Breast epithelium (tissue), 4 donors: Measurements from ENCODE around the gene RDH8. TPM values are rescaled to one million over a fixed set of nuclear protein-coding genes. Genes with fewer than 3 reads are reported as not detected.

Experiments used
- DNase-seq, 2 donors: peaks; one replicate each; pipeline ENCODE4 v3.0.0-alpha.2; 2019; ENCODE audit warnings: low spot score in 2 of 2
- H3K27ac ChIP-seq, 2 donors: fragments of 200-600 bp; sonication (generic) in 1 of 2; one replicate each; pipeline ENCODE4 v1.5.1; 2016 to 2019; ENCODE audit warnings: mild to moderate bottlenecking in 1 of 2
- H3K27me3 ChIP-seq, 2 donors: fragments of 200-600 bp; sonication (generic) in 1 of 2; one replicate each; pipeline versions ENCODE4 v1.5.1 to v1.6.0; 2017 to 2019; ENCODE audit warnings: control low read depth in 1 of 2, mild to moderate bottlenecking in 1 of 2
- H3K36me3 ChIP-seq: fragments of 200-600 bp; one replicate; pipeline ENCODE4 v1.5.1; 2019
- H3K4me1 ChIP-seq, 2 donors: fragments of 200-600 bp; sonication (generic); one replicate each; pipeline ENCODE4 v1.5.1; 2016 to 2019; ENCODE audit warnings: control low read depth in 1 of 2
- H3K4me3 ChIP-seq, 3 donors: fragments of 200-600 bp; sonication (generic); 1 replicate in 2 of 3; 2 replicates in 1 of 3; pipeline ENCODE4 v1.5.1; 2016 to 2019; ENCODE audit warnings: mild to moderate bottlenecking in 3 of 3, moderate library complexity in 2 of 3
- H3K9me3 ChIP-seq, 2 donors: fragments of 200-600 bp; sonication (generic) in 1 of 2; one replicate each; pipeline ENCODE4 v1.5.1; 2016 to 2019; ENCODE audit warnings: control low read depth in 1 of 2
- CTCF ChIP-seq, 3 donors: fragments of 450-650 bp; IDR thresholded peaks; one replicate each; pipeline ENCODE4 v1.5.1; 2016 to 2017; ENCODE audit warnings: antibody characterized with exemption in 3 of 3, mild to moderate bottlenecking in 3 of 3, moderate library complexity in 3 of 3
- POLR2A ChIP-seq: fragments of 450-650 bp; IDR thresholded peaks from one replicate; pipeline ENCODE4 v1.6.1; 2016; ENCODE audit warnings: antibody characterized with exemption, mild to moderate bottlenecking, moderate library complexity
- POLR2AphosphoS5 ChIP-seq, 3 donors: sonication (generic); formaldehyde crosslinking; IDR thresholded peaks; one replicate each; pipeline ENCODE4 v1.6.1; 2017; ENCODE audit warnings: antibody characterized with exemption in 3 of 3
- intact Hi-C: fragments of 100-400 bp; cut with DNase I; formaldehyde crosslinking; loops from one replicate; pipeline ENCODE4 v1.15.1; 2023; ENCODE audit warnings: low total_unique reads
- total RNA-seq, 3 donors: library from RNA; depleted of rRNA; stranded (reverse); fragments of >200 nt; gene quantifications; one replicate each; pipeline ENCODE4 v1.1.0, GENCODE V29; 2016

The RDH8 gene
- total RNA-seq, 3 donors from 2014 or later, result not detected

- Histone ChIP-seq H3K27ac (no peak overlapping the region), H3K36me3 (no peaks in the 10 kb centered on the region), H3K27me3 (peaks cover 0 to 9% of the 10 kb centered on the region in 2 donors), H3K4me1 (no peaks in the 10 kb centered on the region), H3K9me3 (no peaks in the 10 kb centered on the region), H3K4me3 (no peak overlapping the region)
- no peak for DNase-seq
- intact Hi-C loops, result no loop called here
- no peak for TF ChIP-seq POLR2AphosphoS5 (IDR thresholded peaks at IDR 0.05)
- TF ChIP-seq CTCF (IDR thresholded peaks at IDR 0.05), result no peak
- no peak for TF ChIP-seq POLR2A
Observed at GRCh38 chr19:9969688-9969975, 43.7 kb upstream of the RDH8 start.

- TF ChIP-seq CTCF (IDR thresholded peaks at IDR 0.05) (no peak), POLR2AphosphoS5 (IDR thresholded peaks at IDR 0.05) (no peak), POLR2A (no peak)
- Histone ChIP-seq H3K4me3 (no peak overlapping the region), H3K27ac (no peak overlapping the region), H3K27me3 (peaks cover 0 to 9% of the 10 kb centered on the region in 2 donors), H3K4me1 (no peaks in the 10 kb centered on the region), H3K9me3 (no peaks in the 10 kb centered on the region), H3K36me3 (no peaks in the 10 kb centered on the region)
- DNase-seq, result no peak
- intact Hi-C loops, result no loop called here
Observed at GRCh38 chr19:9970481-9970880, 42.8 kb upstream of the RDH8 start.

- Histone ChIP-seq H3K27ac (no peak overlapping the region), H3K36me3 (no peaks in the 10 kb centered on the region), H3K4me1 (no peaks in the 10 kb centered on the region), H3K27me3 (peaks cover 0 to 7% of the 10 kb centered on the region in 2 donors), H3K9me3 (no peaks in the 10 kb centered on the region), H3K4me3 (no peak overlapping the region)
- TF ChIP-seq POLR2AphosphoS5 (IDR thresholded peaks at IDR 0.05) (no peak), POLR2A (no peak), CTCF (IDR thresholded peaks at IDR 0.05) (no peak)
- intact Hi-C loops, result no loop called here
- DNase-seq, result no peak
Observed at GRCh38 chr19:9971166-9971897, 42.0 kb upstream of the RDH8 start.

GRCh38 chr19:9972103-9972502, 41.2 kb upstream of the RDH8 start:
- no peak for DNase-seq
- H3K4me1 ChIP-seq, result no peaks in the 10 kb centered on the region
- H3K27me3 ChIP-seq, result no peaks in the 10 kb centered on the region
- no peaks in the 10 kb centered on the region for H3K9me3 ChIP-seq
- H3K36me3 ChIP-seq, result no peaks in the 10 kb centered on the region
- no peak for TF ChIP-seq POLR2AphosphoS5 (IDR thresholded peaks at IDR 0.05)
- TF ChIP-seq POLR2A, result no peak
- TF ChIP-seq CTCF (IDR thresholded peaks at IDR 0.05), result no peak
- no peak overlapping the region for H3K4me3 ChIP-seq
- intact Hi-C loops, result no loop called here
- no peak overlapping the region for H3K27ac ChIP-seq

GRCh38 chr19:9981406-9982260, 31.6 kb upstream of the RDH8 start:
- Histone ChIP-seq H3K4me3 (no peak overlapping the region), H3K4me1 (no peaks in the 10 kb centered on the region), H3K27ac (no peak overlapping the region), H3K27me3 (no peaks in the 10 kb centered on the region), H3K36me3 (no peaks in the 10 kb centered on the region), H3K9me3 (no peaks in the 10 kb centered on the region)
- TF ChIP-seq POLR2AphosphoS5 (IDR thresholded peaks at IDR 0.05) (no peak), POLR2A (no peak), CTCF (IDR thresholded peaks at IDR 0.05) (no peak)
- intact Hi-C loops, result no loop called here
- no peak for DNase-seq
